Fibroblast of gingiva (primary cell): Measurements from ENCODE around the gene C3orf18.

ENCODE experiments used
- DNase-seq: peaks from one replicate; pipeline ENCODE4 v3.0.0-alpha.2; 2011; ENCODE audit warnings: low read depth

C3orf18 gene

DNA sequence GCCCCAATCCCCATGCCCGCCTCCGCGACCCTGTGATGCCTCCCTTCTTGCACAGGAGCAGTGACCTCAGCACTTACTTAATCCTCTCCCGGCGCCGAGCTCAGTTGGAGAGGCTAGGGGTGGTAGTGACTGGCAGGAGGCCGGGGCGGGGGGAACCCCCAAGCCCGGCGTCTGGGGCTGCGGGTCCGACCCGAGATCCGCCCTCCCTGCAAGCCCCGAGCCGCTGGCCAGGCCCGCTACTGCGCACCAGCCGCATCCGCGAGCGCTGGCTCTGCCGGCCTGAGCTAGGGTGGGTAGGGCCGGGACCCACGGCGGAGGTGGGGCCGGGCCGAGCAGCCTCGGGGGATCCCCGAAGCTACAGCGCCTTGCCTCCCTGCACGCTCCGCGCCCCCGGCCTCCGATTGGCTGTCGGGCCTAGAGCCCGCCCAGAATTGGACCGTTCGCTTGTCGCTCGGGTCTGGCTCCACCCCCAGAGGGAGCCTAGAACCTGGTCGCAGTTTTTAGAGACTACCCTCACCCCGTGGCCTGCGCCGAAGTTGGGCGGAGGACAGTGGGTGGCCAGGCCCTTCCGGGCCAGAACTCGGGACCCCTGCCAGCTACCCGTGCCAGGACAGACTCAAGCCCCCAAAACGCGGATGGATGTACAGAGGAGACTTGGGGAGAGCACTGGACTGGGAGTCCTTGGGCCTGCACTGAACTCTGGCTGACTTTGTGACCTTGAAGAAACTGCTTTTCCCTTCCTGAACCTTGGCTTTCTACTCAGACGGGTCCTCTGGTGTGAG, at the start of gene C3orf18:
C3orf18 (minus strand) TSS at position 362 of the 782 bp plus-strand sequence. CDS start 2,048 bp downstream, outside the sequence.
- DNase-seq = peak; percentile 89

DNA sequence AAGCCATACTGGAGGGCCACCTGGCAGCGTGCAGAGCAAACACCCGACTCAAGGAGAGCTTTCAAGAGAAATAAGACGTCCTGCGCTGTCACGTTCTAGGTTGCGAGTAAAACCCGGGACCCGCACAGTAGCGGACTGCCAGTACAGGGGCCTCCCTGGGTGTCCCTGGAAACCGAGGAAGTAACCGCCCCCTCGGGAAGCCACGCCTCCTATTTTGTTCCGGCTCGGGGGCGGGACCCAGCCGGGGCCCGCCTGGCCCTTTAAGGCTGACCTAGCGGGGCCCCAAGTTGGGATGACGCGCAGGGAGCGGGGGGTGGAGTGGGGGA, 49.2 kb upstream of the C3orf18 start:
- peak; percentile 84 for DNase-seq

DNA sequence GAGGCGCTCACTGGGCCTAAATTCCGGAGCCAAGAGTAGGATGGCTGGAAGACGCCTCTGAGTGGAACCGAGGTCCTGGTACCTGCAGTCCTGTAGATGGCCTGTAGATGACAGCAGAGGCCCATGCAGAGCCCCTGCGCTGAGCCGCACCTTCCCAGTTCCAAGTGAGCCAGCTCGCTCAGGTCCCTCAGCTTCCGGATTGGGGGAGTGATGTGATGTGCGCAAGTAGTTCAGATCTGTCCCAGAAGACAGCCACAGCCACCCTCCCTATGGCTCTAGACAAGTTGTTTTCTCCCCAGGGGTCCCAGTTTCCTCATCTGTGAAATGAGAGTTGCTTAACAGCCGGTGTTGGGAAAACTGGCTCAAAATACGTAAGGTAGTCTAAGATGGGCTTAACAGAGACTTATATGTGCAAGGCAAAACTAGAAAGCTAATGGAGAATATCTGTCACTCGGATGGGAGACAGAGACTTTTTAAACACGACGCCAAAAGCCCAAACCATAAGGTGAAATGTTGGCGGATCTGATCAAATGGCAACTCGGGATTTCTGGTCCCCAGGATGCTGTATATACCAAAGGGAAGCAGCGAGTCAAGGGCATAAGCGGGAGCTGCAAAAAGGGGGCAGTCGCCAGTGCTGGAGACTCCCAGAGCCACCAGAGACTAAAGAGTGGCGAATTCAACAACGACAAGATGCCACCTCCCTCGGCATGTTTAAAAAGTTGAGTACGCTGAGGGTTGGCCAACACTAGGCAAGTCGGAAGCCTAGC, 48.6 kb upstream of the C3orf18 start:
- DNase-seq = peak; percentile 69

DNA sequence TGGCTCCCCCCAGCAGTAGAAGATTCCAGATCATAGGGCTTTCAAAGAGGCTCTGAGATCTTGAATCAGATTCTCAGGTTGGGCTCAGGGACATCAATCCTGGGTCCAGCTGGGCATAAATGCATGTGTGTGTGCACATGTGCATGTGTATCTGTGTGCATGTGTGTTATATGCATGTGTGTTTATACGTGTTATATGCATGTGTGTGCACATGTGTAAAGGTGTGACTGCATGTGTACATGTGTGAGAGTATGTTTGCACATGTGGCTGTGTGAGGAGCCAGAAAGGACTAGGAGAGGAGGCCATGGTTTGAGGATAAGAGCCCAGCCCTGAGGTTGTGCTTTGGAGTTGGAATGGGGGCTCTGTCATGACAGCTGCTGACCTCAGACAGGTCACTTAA, 47.6 kb upstream of the C3orf18 start:
- no peak for DNase-seq

DNA sequence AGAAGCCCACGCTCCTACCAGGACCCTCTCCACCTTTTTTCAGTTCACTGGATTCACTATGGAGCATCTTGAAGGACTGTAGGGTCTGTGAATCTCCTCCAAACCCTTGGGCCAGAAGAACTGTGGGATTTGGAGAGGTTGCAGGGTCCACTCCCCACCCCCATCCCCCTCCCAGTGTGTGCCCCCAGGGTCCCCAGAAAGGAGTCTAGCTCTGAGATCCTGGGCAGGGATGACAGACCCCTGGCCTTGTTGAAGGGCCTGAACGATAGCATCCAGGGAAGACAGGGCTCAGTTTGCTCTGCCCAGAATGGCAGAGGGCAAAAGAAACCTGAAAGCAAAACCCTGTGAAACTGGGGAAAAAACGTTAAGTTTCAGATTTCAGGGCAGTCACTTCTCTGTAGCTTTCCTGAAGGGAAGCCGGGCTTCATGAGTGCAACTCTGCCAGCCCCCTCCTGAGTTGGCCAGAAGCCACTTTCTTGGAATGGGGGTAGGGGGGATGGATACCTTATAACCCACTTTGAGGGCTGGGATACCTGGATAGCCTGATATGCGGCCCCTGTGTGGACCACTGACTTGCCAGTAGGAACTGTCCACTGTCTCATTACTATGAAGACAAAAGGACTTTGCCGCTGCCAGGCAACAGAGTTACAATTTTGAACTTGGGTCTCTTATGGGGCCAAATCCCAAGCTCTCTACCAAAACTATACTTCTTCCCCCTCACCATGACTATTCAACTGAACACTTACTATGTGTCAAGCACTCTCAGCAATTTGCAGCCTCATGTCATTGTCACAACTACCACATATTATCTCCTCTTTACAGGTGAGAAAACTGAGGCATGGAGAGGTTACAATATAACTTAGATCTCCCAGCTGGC, 45.7 kb upstream of the C3orf18 start:
- no peak for DNase-seq

DNA sequence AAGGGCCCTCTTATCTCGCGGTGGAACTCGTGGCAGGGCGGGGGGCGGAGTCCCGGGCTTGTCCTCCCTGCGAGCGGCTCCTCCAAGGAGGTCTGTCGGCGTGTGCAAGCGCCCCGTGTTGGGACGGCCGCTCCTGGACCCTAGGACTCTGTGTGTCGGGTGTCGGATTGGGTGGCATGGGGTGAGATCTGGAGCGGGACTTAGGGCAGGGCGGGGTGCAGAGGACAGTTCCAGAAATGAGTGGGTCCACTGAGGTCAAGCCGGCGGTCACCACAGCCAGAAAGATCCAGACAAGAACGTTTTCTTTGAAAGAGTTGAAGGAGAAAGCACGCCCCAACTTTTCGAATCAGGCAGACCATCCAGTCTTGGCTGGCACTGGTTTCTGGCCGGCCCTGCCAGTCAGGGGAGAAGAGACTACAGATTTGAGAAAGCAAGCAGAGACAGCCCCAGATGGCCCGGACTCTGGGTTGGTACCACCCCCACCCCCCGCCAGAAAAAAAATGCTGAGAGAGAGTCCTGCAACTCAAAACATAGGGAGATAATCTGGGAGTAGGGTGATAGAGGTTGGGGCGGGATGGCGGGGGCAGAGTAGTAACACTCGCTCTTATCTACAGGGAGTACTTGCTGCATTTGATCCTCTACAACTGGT, 44.8 kb upstream of the C3orf18 start:
- no peak for DNase-seq

DNA sequence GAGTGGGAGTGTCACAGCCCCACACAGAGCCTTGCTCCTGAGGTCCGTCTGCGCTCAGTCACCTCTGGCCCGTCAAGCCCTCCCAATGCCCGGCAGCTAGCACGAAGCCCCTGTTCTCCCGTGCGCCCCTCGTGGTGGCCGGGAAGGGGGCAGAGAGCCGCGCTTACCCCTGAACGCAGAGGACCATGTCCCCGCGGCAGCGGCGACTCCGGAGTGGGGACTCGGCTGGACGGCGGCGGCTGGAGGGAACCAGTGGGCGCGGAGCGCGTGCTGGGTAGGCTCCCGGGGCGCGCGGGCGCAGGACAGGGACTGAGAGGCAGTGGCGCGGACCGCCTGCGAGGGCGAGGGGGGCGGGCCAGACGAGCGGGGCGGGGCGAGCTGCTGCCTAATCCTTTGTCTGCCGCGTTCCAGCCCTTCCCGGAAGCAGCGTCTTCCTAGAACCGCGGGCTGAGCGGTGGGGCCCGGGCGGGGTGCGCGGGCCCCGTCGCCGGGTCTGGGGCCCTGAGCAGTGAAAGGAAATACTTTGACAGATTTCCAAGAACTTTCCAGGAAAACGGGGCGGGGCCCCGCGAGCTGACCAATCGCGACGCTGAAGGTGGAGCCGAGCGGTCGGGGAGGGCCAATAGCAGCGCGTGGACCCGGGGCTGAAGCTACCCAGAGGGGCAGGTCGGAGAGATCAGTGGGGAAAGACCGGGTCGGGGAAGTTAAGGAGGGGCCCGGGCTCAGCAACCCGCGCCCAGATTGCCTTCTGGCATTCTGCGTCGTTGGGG, 44.1 kb upstream of the C3orf18 start, which contains the start of gene CISH:
CISH (minus strand) TSS at position 311 of the 770 bp plus-strand sequence; CDS start at position 187, 124 bp downstream.
- DNase-seq = peak; percentile 96

DNA sequence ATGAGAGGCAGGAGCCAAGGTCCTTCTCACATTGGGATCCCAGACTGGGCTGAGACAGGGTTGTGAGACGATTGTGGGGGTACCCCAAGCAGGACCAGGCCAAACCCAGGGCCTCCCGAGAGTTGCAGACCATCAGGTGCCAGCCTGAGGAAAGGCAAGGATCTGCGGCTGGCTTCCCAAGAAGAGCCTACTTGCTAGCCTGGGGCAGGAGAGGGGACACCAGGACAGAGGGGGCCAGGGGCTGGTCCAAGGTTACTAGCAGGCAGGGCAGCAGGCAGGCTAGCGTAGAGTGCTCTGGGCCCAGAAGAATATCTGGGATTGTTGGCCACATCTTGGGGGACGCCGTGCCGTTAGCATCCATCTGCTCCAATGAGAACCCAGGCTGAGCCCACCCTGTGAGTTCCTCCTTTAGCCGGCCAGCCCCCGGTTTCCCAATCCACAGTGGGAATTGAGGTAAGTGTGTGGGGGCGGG, 43.5 kb upstream of the C3orf18 start:
- DNase-seq = no peak

DNA sequence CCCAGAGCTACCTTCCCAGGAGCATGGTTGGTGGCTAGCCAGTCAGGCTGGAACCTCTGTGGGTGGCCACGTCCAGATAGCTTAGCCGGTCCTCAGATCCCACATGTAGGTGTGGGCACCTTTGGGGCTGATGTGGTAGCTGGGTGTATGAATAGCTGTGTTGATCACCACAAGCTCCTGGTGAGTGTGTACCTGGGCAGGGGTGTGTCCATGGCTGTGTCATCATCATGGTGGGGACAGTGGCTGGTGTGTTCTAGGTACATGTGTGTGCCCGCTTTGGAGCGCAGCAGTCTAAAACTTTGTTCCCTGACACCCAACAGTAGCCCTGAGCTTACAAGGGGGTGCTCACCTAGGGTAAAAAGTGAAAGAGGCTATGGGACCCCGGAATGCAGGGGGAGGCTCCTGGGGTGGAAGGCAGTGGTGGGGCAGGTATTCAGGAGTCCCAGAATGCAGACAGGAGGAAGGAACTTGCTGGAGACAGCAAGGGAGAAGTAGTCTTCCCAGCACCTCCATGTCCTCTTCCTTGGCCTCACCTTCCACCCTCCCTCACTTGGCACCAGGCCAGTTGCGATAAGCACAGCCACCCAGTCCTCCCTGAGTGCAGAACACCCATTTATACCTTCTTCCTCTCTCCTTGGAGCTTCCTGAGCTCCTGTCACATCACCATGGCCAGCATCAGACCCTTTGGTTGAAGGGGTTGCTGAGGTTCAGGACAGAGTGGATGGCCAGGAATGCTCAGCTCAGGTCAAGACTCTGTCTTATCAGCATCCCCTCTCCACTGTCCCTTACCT, 42.8 kb upstream of the C3orf18 start:
- DNase-seq = no peak

DNA sequence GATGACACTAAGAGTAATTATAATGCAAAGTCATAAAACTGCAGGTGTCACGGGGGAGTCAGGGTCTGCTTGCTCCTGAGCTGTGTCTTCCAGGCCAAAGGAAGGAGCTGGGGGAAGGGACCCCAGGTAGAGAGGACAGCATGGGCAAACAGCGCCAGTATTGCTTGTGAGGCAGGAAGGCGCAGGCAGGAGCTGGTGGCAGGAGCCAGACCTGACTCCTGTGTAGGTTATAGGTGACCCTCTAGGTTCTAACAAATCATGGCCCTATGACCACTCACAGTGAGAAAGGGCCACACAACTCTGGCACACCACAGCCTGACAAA, 42.2 kb upstream of the C3orf18 start:
- DNase-seq = no peak

DNA sequence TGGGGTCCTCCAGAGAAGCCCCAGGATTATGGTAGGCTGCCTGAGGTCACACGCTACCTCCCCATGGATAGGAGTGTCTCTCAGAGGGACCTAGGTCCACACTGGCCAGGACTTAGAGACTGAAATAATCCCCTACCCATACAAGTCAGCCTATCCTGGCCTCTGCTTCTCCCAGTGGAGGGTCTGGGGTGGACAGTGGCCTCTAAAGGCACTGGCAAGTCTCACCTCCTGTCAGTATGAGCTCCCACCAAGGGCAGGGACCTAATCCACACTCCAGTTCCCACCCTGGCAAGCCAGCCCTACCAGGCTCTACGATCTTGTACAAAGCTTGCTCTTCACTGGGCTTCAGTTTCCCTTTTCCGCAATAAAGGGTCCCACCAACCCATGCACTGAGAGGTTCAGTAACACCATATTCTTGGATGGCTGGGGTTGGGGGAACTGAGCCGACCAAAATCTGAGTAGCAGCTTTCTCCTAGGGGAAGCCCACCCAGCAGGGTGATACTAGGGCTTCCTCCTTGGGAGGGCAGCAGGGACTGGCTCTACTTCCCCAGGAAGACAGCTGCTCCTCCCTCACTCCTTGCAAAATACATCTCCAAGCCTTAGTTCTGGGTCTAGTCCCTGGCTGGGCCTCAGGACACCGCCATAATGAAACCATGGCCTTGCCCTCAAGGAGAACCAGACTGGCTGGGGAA, 41.7 kb upstream of the C3orf18 start:
- no peak for DNase-seq

DNA sequence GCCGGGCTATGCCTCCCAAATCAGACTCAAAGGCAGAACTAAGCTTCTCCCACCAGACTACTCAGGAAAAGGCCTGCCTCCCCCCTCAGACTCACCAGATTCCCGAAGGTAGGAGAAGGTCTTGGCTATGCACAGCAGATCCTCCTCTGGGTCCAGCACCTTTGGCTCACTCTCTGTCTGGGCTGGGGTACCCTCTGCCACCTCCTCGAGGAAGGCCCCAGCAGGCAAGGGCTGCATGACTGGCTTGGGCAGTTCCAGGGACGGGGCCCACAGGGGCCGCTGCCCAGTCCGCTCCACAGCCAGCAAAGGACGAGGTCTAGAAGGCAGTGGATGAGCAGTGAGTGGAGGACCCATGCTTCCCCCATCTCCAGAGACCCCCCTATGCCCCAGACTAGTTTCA, 40.7 kb upstream of the C3orf18 start:
- no peak for DNase-seq

DNA sequence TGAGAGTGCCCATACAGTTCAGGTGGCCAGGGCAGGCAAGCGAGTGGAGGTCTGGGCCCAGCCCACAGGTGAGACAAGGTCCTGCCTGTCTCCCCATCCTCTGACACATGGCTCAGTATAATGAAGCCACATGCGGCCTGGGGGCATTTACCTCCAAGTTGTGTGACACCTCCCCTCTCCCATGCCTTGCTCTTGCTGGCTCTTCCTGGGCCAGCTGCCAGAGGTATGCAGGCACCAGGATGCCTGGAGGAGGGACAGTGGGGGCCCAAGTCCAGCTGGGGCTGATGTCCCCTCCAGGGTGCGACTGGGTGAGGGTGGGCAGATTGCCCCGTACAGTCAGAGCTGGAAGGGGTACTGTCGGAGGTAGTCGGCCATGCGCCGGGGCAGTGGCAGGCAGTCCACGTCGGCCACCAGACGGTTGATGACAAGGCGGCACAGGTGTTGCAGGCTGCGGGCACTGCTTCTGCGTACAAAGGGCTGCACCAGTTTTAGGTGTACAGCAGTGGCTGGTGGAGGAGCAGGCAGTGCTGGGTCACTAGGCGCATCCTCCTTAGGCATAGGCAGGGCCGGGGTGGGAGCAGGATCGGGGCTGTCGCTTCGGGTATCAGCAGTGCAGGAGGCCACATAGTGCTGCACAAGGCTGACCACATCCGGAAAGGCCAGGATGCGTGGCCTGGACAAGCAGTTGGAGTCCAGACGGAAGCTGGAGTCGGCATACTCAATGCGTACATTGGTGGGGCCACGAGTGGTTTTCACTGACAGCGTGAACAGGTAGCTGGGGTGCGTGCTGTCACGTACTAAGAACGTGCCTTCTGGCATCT, 39.9 kb upstream of the C3orf18 start:
- no peak for DNase-seq

DNA sequence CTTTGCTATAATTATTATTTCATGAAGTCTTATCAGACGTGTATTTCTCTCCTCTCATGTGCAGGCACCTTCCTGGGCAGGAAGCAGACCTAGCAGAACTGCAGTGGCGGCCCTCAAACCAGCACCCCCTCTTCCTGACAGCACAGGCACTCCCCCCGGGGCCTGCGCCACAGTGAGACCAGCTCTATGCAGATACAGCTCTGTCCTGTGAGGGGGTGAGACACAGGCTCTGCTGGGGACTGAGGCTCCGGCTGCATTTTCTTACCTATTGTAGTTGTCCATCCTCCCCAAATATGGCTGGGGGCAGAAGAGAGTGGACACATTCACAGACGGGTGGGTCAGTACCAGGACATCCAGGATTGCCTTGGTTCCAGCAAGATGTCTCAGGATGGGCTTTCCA, 39.0 kb upstream of the C3orf18 start:
- DNase-seq = no peak

DNA sequence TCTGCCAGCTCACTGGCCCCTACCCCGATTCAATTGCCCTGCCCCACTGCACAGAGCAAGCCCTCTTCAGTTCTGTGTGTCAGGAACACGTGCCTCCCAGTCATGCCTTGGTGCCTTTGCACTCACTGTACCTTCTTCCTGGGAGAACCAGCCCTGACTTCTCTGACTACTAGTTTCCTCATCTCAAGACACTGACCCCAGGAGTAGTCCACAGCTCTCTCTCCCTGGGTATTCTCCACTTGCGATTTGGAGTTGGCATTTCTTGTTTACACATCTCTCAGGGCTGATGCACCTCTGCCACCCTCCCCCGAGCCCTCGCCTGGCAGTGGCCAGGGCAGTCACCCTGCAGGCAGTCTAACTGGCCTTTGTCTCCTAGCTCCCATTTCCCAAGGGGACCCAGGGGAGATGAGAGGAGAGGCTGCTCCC, 38.4 kb upstream of the C3orf18 start:
- DNase-seq = no peak

DNA sequence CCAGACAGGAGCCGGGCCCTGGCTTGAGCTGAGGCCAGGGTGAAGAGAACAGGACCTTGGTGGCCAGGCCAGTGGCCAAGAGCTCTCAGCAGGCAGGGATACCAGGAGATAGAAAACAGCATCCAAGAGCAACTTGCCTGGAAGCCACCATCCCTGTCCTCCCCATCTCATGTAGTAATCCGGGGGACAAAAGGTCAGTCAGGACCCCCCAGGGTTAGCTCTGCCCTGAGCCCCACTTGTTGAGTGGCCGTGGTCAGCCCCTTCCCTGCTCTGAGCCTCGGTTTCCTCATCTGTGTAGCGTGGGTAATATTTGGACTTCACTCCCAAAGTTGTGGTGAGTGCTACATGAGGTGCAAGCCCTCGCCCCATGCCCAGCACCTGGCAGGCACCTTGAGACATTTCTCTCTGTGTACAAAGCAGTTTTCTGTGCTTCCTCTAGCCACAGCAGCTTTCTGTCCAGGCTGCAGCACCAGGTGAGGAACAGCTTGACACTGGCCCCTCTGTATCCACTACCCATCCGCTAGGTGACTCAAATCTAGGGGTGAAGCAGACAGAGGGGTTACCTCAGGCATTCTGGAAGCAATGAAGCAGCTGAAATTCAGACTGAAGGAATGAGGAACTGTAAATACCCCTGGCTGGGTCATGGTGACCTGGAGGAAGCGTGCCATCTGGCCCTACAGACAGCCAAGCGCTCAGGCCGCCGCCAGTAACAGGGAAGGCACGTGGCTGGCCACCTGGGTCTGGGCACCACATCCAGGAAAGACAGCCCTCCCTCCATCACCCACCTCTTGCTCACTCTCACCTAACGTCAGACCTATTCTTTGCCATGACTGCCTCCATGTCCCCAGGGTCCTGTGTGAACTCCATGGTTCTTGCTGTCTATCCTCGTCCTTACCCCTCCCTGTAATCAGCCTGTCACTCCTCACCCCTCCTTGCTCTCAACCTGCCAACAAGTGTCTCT, 37.4 kb upstream of the C3orf18 start:
- DNase-seq = no peak

DNA sequence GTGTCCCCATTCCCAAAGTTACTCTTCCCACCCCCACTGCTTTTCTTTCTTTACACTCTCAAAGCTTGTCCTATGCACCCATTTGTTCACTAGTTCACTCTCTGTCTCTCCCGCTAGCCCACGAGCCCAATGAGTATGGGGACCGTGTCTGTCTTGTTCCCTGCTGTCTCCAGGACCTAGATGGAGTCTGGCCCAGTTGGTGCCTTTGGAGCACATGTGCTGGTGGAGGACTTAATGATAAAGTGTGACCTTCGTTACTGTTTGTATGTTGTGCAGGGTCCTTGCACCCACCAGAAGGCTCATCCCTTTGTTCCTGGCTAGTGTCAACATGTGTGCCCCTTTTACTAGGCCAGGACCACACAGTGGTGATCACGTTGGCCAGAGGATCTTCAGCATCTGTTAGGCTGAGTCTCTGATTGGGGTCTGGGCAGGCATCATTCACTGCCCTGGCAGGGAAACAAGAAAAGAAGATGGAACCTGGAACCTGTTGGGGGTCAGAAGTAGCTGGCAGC, 36.6 kb upstream of the C3orf18 start:
- no peak for DNase-seq
